Left renal cortex interstitium (tissue), 4 donors: ENCODE data around the gene TGFB2. TPM values are rescaled to one million over a fixed set of nuclear protein-coding genes. Genes with fewer than 3 reads are reported as not detected.
A peak's percentile ranks its signal among the peaks of the same experiment; 100 is the strongest.

ENCODE experiments used
- DNase-seq, 4 donors: peaks; one replicate each; pipeline ENCODE4 v3.0.0-alpha.2; 2013; ENCODE audit warnings: low read depth in 4 of 4, low spot score in 2 of 4, missing footprints in 1 of 4
- polyA plus RNA-seq, 4 donors: library from polyadenylated mRNA; unstranded; fragments of 120-200 nt; gene quantifications; one replicate each; pipeline ENCODE4 v1.2.1, GENCODE V29; 2013; ENCODE audit not compliant: insufficient read length in 4 of 4

Gene TGFB2
- polyA plus RNA-seq, 4 donors: 10.3 to 18.3 (median 13.5) TPM

- DNase-seq: no peak
Observed at GRCh38 chr1:218330043-218330623, 15.0 kb upstream of the TGFB2 start.

GRCh38 chr1:218332416-218332815 is 12.7 kb upstream of the TGFB2 start:
- DNase-seq: no peak

- no peak for DNase-seq
Observed at GRCh38 chr1:218336328-218336727, 8.8 kb upstream of the TGFB2 start.

GRCh38 chr1:218339267-218339831 is 5.8 kb upstream of the TGFB2 start:
- no peak for DNase-seq

- DNase-seq: no peak
Observed at GRCh38 chr1:218341325-218341724, 3.8 kb upstream of the TGFB2 start.

- no peak for DNase-seq
Observed at GRCh38 chr1:218342091-218342490, 3.0 kb upstream of the TGFB2 start.

GRCh38 chr1:218345673-218346390 is 696 bp downstream of the TGFB2 start:
- DNase-seq: peak in 1 of 4 donors; percentile 67

- no peak for DNase-seq
Observed at GRCh38 chr1:218346391-218347204, 1.5 kb downstream of the TGFB2 start.

- no peak for DNase-seq
Observed at GRCh38 chr1:218347336-218347722, 2.2 kb downstream of the TGFB2 start.

- no peak for DNase-seq
Observed at GRCh38 chr1:218347723-218348627, 2.8 kb downstream of the TGFB2 start.

- DNase-seq: no peak
Observed at GRCh38 chr1:218348628-218349071, 3.5 kb downstream of the TGFB2 start.

- no peak for DNase-seq
Observed at GRCh38 chr1:218349348-218350034, 4.4 kb downstream of the TGFB2 start.

- no peak for DNase-seq
Observed at GRCh38 chr1:218350035-218350525, 4.9 kb downstream of the TGFB2 start.

- no peak for DNase-seq
Observed at GRCh38 chr1:218350801-218351266, 5.7 kb downstream of the TGFB2 start.

GRCh38 chr1:218351391-218352074 is 6.4 kb downstream of the TGFB2 start:
- DNase-seq: no peak

GRCh38 chr1:218352075-218352438 is 6.9 kb downstream of the TGFB2 start:
- no peak for DNase-seq

- no peak for DNase-seq
Observed at GRCh38 chr1:218353656-218354055, 8.5 kb downstream of the TGFB2 start.

GRCh38 chr1:218355278-218355677 is 10.1 kb downstream of the TGFB2 start:
- DNase-seq: no peak
